HG02938 (cell line): Measurements from ENCODE around the gene RILPL2.
"Not testable (repeated sequence)": the region's sequence is repeated elsewhere in the genome, so short reads cannot be mapped to it uniquely, and the experiment has no call there.

Source experiments
- ATAC-seq: cut with Tn5 transposase; IDR thresholded peaks from one replicate; pipeline ENCODE4 v1.9.1; 2021; ENCODE audit warnings: mild to moderate bottlenecking, moderate library complexity; ENCODE audit not compliant: unreplicated experiment

RILPL2 gene

GRCh38 chr12:123407269-123407668 lies 29.2 kb downstream of the RILPL2 start:
- not testable (repeated sequence) for ATAC-seq

- no peak for ATAC-seq
These were observed 31.9 kb downstream of the RILPL2 start for GRCh38 chr12:123404581-123404980.

- ATAC-seq: no peak
These were observed 34.5 kb downstream of the RILPL2 start for GRCh38 chr12:123401753-123402683.

- no peak for ATAC-seq
These were observed 37.2 kb downstream of the RILPL2 start for GRCh38 chr12:123399255-123399617.

- ATAC-seq: no peak
These were observed 37.8 kb downstream of the RILPL2 start for GRCh38 chr12:123398550-123399254.

- no peak for ATAC-seq
These were observed 38.3 kb downstream of the RILPL2 start for GRCh38 chr12:123398177-123398549.

GRCh38 chr12:123397400-123397799 lies 39.1 kb downstream of the RILPL2 start:
- no peak for ATAC-seq

GRCh38 chr12:123396954-123397353 lies 39.5 kb downstream of the RILPL2 start:
- no peak for ATAC-seq

- no peak for ATAC-seq
These were observed 39.9 kb downstream of the RILPL2 start for GRCh38 chr12:123396543-123396942.

GRCh38 chr12:123395236-123395635 lies 41.2 kb downstream of the RILPL2 start:
- no peak for ATAC-seq

- ATAC-seq: no peak
These were observed 42.7 kb downstream of the RILPL2 start for GRCh38 chr12:123393747-123394146.

- ATAC-seq: no peak
These were observed 44.7 kb downstream of the RILPL2 start for GRCh38 chr12:123391546-123392343.

- ATAC-seq: no peak
These were observed 45.7 kb downstream of the RILPL2 start for GRCh38 chr12:123390498-123391426.

GRCh38 chr12:123389560-123390351 lies 46.7 kb downstream of the RILPL2 start:
- ATAC-seq: no peak

GRCh38 chr12:123388951-123389559 lies 47.4 kb downstream of the RILPL2 start:
- ATAC-seq: no peak

- no peak for ATAC-seq
These were observed 48.1 kb downstream of the RILPL2 start for GRCh38 chr12:123388177-123388950.

- ATAC-seq: no peak
These were observed 48.8 kb downstream of the RILPL2 start for GRCh38 chr12:123387508-123388176.

GRCh38 chr12:123385536-123385935 lies 50.9 kb downstream of the RILPL2 start:
- not testable (repeated sequence) for ATAC-seq
